Astrocyte of the cerebellum (primary cell): ENCODE data around the gene HERPUD1.

Source experiments
- DNase-seq: peaks from one replicate; pipeline ENCODE4 v3.0.0-alpha.2; 2011; ENCODE audit warnings: low read depth
- H3K4me3 ChIP-seq: 2 replicates; pipeline ENCODE4 v1.5.1; 2011; ENCODE audit warnings: mild to moderate bottlenecking, low read depth, low read length, moderate library complexity
- in situ Hi-C: cut with HindIII; loops from 2 replicates; pipeline ENCODE4 v1.10.0; 2017; ENCODE audit warnings: low sequenced_read_pairs
- TF ChIP-seq, protein P1 (sequence below): IDR thresholded peaks from 2 replicates; pipeline ENCODE4 v1.5.1; 2012; ENCODE audit warnings: low read length, low read depth, moderate library complexity, mild to moderate bottlenecking; ENCODE audit errors: missing control alignments

Gene HERPUD1

DNA sequence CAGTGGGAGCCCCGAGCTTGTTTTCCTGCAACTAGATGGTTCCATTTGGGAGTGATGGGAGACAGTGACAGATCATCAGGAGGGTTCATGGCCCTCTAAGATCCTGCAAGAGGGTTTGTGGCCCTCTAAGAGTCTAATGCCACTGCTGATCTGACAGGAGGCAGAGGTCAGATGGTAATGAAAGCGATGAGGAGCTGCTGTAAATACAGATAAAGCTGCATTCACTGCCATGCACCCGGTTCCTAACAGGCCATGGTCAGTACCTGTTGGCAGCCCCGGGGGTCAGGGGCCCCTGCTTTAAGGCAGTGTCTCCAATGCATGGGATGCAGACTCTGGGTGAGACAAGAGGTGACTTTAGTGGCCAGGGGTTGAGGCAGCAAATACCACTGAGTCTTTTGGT is 36.1 kb upstream of the HERPUD1 start:
- H3K4me3 ChIP-seq = no peak overlapping the region
- TF ChIP-seq, protein P1, sequence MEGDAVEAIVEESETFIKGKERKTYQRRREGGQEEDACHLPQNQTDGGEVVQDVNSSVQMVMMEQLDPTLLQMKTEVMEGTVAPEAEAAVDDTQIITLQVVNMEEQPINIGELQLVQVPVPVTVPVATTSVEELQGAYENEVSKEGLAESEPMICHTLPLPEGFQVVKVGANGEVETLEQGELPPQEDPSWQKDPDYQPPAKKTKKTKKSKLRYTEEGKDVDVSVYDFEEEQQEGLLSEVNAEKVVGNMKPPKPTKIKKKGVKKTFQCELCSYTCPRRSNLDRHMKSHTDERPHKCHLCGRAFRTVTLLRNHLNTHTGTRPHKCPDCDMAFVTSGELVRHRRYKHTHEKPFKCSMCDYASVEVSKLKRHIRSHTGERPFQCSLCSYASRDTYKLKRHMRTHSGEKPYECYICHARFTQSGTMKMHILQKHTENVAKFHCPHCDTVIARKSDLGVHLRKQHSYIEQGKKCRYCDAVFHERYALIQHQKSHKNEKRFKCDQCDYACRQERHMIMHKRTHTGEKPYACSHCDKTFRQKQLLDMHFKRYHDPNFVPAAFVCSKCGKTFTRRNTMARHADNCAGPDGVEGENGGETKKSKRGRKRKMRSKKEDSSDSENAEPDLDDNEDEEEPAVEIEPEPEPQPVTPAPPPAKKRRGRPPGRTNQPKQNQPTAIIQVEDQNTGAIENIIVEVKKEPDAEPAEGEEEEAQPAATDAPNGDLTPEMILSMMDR = no peak
- in situ Hi-C loops = no loop called here
- no peak for DNase-seq

DNA sequence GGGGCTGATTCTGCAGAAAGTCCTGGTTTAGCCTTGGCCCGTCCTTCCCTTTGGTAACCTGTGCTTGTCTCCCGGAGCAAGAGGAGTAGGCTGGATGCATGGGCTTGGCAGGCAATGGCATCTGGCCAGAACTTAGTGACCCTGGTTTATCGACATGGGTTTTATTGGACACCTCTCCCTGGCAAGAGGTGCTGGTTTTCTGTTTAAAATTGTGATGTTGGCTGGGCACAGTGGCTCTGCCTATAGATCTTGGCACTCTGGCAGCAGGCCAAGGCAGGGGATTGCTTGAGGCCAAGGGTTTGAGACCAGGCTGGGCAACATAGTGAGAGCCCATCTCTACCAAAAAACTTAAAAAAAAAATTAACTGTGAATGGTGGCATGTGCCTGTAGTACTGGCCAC is 35.7 kb upstream of the HERPUD1 start:
- no peak overlapping the region for H3K4me3 ChIP-seq
- in situ Hi-C loops = no loop called here
- DNase-seq = no peak

DNA sequence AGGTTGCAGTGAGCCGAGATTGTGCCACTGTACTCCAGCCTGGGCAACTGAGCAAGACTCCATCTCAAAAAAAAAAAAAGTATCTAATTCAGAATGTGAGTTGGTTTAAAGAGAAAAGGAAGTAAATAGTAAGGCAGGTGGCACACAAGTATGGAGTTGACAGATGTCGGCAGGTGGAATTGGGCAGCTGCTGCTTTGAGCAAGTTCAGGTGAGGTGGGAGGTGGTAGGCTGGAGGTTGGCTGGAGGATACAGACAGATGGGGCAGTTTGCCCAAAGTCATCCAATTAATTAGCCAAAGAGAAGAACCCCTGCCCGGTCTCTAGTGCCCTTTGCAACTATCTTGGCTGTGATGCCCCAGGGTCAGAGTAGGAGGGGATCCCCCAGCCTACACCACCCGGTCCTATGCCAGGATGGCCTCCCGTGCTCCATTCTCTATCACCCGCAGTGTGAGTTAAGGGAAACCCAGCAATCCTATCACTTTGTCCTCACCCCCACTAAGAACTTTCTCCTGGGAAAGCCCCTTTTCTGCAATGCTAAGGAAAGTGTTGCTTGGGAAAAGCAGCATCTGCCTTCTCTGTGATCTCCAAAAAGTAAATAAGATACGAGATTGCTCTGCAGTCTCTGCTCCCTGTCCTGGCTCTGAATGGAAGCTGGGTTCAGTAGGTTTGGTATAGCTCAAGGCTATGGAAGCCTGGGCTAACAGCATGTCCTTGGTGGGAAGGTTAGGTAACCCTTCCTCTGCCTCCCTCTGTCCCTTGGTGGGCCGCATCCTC is 34.7 kb upstream of the HERPUD1 start:
- TF ChIP-seq, protein P1 = no peak
- in situ Hi-C loops = no loop called here
- no peak overlapping the region for H3K4me3 ChIP-seq
- no peak for DNase-seq

More for the DNA sequence above, 35.7 kb upstream of the HERPUD1 start:
- TF ChIP-seq, protein P1 = no peak

DNA sequence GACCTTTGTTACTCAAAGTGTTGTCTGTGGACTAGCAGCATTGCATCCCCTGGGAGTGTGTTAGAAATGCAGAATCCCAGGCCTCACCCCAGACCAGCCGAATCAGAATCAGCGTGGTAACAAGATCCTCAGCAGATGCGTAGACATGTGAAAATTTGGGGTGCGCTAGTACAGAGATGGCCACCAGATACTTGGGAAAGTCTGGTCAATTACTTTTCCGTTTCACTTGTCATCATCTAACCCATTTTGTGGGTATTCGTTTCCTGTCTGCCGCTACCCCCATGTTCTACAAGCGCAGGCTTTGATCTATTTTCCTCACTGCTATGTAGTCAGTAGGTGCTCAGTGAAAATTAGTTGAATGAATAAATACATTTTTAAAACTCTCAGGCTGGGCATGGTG is 33.1 kb upstream of the HERPUD1 start:
- no peak for DNase-seq
- H3K4me3 ChIP-seq = no peak overlapping the region
- TF ChIP-seq, protein P1 = no peak
- in situ Hi-C loops = no loop called here

DNA sequence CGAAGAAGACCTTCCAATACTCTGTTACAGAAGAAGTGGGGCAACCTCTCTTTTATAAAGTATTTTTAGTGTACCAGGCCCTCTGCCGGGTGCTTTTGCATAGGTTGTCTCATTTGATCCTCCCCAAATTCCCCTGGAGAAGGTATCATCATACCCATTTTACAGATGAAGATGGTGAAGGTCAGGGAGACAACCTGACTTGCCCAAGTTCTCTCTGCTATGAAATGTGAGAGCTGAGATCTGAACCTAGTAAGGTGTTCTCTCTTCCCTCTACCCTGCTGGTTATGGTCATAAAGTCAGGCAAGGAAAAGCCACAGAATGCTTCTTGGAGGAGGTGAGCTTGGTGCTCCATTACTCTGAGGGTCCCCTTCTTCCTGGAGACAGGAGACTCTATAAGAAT is 28.1 kb upstream of the HERPUD1 start:
- in situ Hi-C loops = no loop called here
- no peak overlapping the region for H3K4me3 ChIP-seq
- TF ChIP-seq, protein P1 = no peak
- no peak for DNase-seq

DNA sequence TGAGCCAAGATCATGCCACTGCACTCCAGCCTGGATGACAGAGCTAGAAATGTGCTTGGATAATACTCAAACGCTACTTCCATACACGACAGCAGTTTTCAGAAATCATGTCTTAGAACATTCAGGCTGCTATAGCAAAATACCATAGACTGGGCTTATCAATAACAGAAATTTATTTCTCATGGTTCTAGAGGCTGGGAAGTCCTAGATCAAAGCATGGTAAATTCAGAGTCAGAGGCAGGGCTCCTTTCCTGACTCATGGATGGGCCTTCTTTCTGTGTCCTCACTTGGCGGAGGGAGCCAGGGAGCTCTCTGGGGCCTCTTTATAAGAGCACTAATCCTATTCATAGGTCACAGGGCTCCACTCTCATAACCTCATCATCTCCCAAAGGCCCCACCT is 24.5 kb upstream of the HERPUD1 start:
- no peak overlapping the region for H3K4me3 ChIP-seq
- TF ChIP-seq, protein P1 = no peak
- in situ Hi-C loops = no loop called here
- no peak for DNase-seq
